Stimulated activated CD8-positive, alpha-beta memory T cell treated with anti-CD3 and anti-CD28 coated beads, Interleukin-7, amount 100 ng/mL, for 1 hour (primary cell): ENCODE measurements around the gene PPP1R16B.

Experiments used
- DNase-seq, 2 donors: peaks; one replicate each; pipeline ENCODE4 v3.0.0-alpha.2; 2020; ENCODE audit warnings: low read depth in 2 of 2

PPP1R16B gene

DNA sequence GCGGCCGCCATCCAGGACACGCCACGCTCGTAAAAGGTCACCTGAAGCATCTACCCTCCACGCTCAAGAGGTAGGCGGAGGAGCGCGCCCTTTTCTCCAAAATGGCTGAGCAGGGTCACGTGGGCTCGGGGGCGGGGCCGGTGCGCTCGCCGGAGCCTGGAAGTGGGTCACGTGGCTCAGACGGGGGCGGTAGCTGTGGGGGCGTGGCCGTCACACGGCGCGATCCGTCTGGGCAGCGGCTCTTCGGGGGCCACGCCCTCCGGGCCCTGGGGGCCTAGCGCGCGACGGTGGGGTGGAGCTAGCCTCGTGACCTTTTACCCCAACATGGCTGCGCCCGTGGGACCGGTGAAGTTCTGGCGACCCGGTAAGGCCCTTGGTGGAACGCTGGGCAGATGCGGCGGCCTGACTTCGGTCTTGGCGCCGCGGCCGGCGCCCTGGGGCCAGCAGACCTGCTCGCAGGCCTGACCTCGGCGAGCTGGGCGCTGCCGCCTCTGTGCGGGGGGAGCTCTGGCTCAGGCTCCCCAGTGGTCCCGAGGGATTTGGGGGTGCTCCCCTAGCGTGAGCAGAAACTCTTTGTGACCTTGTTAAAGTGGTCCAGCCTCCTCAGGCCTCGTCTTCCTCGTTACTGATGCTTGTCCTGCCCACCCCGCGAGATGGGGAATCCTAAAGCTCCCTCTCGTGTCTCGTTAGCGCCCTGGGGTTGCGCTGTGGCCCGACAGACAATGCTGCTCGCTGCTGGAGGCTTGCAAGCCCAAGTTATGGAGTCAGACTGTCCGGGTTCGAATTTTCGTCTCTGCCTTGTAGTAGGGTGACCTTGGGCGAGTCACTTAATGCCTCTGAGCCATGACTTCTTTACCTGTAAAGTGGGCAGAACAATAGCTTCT lies 156.8 kb downstream of the PPP1R16B start, which contains the start of gene DHX35:
Gene DHX35, plus strand, starts transcription at position 301 of the 884 bp plus-strand sequence. Its CDS starts 24 bp downstream, at position 325.
- peak; percentile 96 to 98 for DNase-seq

DNA sequence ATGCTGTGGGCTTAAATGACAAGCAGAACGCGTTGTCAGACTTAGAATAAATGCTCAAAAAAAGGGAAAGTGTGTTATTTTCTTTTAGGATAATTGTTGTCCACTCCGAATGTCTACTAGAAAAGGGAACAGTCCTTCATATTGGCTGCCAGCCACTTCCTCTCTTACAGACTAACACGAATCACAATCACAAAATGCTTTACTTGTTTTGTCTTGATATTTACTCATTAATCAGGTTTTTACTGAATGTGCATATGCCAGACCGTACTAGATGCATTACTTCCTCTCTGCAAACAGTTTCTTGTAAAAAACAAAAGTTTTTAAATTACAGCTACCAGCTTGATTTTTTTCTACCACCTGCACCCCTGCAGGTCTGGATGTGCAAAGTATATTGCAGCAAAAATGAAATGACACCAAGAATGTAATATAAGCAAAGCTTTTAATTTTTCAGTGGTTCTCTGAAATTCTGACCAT lies 157.5 kb downstream of the PPP1R16B start:
- DNase-seq = no peak

DNA sequence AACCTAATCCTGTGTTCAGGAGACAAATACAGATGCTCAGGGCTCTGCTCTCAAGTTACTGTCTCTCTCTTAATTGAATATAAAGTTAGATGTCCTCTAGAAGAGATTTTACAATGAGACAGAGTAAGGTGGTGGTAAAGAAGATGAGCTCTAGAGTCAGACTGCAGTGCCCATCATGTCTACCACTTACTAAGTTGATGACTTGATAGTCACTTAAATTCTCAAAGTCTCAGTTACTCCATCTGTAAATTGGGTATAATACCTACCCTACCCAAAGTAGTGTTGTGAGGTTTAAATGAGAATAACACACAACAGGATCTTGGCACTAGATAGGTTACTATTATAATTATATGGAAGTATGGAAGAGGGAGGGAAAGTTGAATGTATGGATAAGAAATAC lies 158.2 kb downstream of the PPP1R16B start:
- DNase-seq = no peak

DNA sequence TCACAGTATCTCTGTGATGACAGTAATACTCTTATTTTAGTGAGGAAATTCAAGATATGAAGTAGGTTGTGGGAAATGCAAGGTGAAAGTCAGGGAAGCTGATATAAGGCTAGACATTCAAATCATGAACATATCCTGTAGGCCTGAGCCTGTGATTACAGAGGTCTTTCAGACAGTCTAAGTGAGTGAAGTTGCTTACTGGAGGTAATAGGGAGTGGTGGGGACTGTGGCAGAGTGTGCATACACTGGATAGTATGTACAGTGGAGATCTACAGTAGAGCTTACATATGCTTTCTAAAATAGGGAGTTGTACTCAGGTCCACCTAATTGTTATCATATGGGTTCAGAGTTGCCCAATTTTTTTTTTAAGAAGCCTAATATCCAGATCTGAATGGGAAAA lies 159.8 kb downstream of the PPP1R16B start:
- no peak for DNase-seq

DNA sequence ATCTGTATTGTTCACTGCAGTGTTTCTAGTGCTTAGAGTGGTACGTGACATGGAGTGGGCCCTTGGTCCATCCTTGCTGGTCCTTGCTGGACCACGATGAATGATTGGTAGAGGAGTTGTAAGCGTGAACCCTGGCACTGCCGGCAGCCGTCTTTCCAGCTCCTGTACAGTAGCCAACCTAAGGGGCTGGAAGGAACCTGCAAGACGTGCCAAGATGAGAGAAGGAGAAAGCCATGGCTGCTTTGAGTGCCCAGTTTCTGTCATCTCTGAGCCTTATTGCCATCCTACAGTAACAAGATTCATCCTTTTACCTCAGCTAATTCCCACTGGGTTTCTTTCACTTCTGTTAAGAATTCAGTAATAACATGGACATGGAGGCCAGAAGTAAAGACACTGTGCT lies 162.6 kb downstream of the PPP1R16B start:
- DNase-seq = no peak

DNA sequence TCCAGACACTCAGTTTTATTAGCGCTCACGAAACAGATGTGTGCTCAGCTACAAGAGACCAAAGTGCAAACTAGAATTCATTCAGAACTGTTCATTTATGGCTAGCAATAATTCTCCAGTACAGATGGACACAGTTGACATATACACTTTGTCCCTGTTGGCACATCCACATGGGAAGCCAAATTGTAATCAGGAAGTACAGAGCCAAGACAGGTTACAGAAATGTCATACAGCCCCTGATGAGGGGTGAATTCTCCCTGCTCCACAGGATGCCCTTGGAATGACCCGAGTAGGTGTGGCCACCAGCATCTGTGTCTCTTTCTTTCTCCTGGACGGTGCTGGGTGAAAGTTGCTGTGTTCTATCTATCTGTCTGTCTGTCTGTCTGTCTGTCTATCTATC lies 164.2 kb downstream of the PPP1R16B start:
- no peak for DNase-seq

DNA sequence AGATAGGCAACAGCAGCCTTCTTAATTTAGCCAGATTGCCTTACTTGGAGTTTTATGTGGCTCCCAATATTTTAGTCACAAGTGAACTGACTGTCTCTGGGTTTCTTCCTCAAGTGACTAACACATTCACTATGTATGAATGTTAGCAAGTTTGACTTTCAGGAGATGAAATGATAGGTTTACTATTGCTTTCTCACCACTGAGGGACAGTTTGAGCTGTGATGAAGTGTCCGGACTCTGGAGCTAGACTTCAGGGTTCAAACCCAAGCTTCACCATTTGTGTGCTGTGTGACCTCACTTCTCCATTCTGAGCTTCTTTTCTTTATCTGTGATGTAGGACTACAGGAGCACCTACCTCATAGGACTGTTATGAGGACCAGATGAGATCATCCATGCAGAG lies 164.8 kb downstream of the PPP1R16B start:
- DNase-seq = no peak
